Type B pancreatic cell (in vitro differentiated cells): ENCODE measurements around the gene ELOVL5. TPM values are rescaled to one million over a fixed set of nuclear protein-coding genes. Genes with fewer than 3 reads are reported as not detected.

Source experiments
- DNase-seq: peaks from one replicate; pipeline ENCODE4 v3.0.0; 2021; ENCODE audit warnings: mixed read lengths; ENCODE audit not compliant: unreplicated experiment; ENCODE audit errors: extremely low spot score
- H3K27ac Mint-ChIP-seq: 2 replicates; pipeline ENCODE4 v1.8.0; 2021; ENCODE audit warnings: mild to moderate bottlenecking, mixed read lengths
- H3K27me3 Mint-ChIP-seq: 2 replicates; pipeline ENCODE4 v1.8.0; 2021; ENCODE audit warnings: mixed read lengths
- H3K36me3 Mint-ChIP-seq: 2 replicates; pipeline ENCODE4 v1.8.0; 2021; ENCODE audit warnings: mixed read lengths
- H3K4me1 Mint-ChIP-seq: one replicate; pipeline ENCODE4 v1.8.0; 2021; ENCODE audit warnings: mixed read lengths; ENCODE audit not compliant: unreplicated experiment
- H3K4me3 Mint-ChIP-seq: 2 replicates; pipeline ENCODE4 v1.8.0; 2021; ENCODE audit warnings: mild to moderate bottlenecking, mixed read lengths
- H3K9me3 Mint-ChIP-seq: 2 replicates; pipeline ENCODE4 v1.8.0; 2021; ENCODE audit warnings: mixed read lengths
- total RNA-seq: library from RNA; stranded (reverse); gene quantifications from 2 replicates; pipeline ENCODE4 v1.2.1, GENCODE V29; 2021; ENCODE audit warnings: low replicate concordance
- TF ChIP-seq, protein P1 (sequence below): fragments of 200-600 bp; sonication (generic); conservative IDR thresholded peaks from 2 replicates; pipeline ENCODE4 v1.5.0; 2021; ENCODE audit warnings: antibody characterized with exemption, mild to moderate bottlenecking

Gene ELOVL5
- total RNA-seq, 1 donor from 2014 or later, result 103 TPM

DNA sequence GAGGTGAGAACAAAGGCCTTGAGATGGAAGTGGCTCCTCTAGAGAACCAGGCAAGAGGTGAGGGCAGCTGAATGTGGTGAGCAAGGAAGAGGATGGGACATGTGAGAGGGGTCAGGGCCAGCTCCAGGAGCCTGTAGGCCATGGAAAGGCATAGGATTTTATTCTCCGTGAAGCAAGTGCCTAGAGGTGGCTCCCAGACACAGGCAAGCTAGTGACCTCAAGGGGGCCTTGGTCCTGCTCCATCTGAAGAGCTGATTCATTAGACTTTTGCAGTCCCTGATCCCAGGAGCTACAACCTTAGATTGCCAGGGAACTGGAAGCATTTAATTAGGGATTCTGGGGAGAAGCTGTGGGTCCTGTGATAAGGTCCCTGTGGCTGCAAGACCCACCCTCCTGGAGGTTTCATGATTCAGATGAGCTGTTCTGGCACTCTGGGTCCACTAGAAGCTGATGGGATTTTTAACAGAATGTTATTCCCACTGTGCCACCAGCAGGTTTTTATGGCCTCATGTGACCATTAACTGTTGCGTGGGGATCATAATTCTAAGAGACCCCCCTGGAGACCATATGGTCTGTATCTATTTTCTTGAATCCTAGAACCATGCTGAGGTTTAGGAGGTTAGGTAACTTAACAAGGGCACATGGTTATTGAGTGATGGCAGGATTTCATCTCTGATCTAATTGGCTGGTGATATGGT is 90.5 kb downstream of the ELOVL5 start:
- H3K4me1 Mint-ChIP-seq, result peaks cover 4% of the 10 kb centered on the region
- H3K27ac Mint-ChIP-seq, result no peak overlapping the region
- H3K36me3 Mint-ChIP-seq, result peaks cover 41% of the 10 kb centered on the region
- TF ChIP-seq, protein P1, sequence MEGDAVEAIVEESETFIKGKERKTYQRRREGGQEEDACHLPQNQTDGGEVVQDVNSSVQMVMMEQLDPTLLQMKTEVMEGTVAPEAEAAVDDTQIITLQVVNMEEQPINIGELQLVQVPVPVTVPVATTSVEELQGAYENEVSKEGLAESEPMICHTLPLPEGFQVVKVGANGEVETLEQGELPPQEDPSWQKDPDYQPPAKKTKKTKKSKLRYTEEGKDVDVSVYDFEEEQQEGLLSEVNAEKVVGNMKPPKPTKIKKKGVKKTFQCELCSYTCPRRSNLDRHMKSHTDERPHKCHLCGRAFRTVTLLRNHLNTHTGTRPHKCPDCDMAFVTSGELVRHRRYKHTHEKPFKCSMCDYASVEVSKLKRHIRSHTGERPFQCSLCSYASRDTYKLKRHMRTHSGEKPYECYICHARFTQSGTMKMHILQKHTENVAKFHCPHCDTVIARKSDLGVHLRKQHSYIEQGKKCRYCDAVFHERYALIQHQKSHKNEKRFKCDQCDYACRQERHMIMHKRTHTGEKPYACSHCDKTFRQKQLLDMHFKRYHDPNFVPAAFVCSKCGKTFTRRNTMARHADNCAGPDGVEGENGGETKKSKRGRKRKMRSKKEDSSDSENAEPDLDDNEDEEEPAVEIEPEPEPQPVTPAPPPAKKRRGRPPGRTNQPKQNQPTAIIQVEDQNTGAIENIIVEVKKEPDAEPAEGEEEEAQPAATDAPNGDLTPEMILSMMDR, result no peak
- H3K9me3 Mint-ChIP-seq, result no peaks in the 10 kb centered on the region
- no peak overlapping the region for H3K4me3 Mint-ChIP-seq
- no peak for DNase-seq
- no peaks in the 10 kb centered on the region for H3K27me3 Mint-ChIP-seq

DNA sequence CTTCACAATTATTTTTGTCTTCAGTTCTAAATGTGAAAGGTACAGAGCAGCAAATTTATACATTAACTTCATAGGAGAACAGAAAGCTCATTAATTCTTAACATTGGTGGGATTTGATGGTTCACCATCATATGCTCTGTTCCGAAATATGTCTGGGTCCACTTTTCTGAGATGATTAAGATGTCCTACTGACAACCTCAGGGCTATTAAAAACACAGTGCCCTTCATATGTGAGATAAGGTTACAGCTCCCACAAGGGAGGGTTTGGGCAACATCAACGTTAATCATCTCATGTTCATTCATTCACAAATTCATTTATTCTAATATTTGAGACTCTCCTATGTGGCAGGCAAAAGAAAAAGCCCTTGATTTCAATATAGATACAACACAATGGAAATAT is 91.2 kb downstream of the ELOVL5 start:
- no peak for DNase-seq
- H3K4me1 Mint-ChIP-seq, result peaks cover 4% of the 10 kb centered on the region
- H3K36me3 Mint-ChIP-seq, result peaks cover 41% of the 10 kb centered on the region
- TF ChIP-seq, protein P1, result no peak
- no peak overlapping the region for H3K4me3 Mint-ChIP-seq
- no peaks in the 10 kb centered on the region for H3K9me3 Mint-ChIP-seq
- H3K27ac Mint-ChIP-seq, result no peak overlapping the region
- no peaks in the 10 kb centered on the region for H3K27me3 Mint-ChIP-seq

DNA sequence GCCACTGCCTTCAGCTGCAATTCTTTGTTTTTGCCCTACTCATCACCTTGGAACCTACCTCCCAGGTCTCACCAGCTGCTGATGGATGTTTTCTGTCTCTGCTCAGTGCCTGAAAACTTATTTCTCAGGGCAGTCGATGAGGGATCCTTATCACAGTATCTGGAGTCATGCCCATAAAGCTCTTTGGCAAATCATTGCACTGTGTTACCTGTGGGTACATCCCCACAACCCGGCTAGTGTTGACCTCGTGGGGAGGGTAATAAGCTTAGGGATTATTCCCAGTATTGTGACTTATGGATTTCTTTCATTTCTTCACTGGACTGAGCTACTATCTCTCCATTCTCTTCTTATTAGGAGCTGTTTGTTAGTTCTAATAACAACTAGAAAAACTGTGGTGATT is 91.7 kb downstream of the ELOVL5 start:
- DNase-seq, result no peak
- no peaks in the 10 kb centered on the region for H3K27me3 Mint-ChIP-seq

DNA sequence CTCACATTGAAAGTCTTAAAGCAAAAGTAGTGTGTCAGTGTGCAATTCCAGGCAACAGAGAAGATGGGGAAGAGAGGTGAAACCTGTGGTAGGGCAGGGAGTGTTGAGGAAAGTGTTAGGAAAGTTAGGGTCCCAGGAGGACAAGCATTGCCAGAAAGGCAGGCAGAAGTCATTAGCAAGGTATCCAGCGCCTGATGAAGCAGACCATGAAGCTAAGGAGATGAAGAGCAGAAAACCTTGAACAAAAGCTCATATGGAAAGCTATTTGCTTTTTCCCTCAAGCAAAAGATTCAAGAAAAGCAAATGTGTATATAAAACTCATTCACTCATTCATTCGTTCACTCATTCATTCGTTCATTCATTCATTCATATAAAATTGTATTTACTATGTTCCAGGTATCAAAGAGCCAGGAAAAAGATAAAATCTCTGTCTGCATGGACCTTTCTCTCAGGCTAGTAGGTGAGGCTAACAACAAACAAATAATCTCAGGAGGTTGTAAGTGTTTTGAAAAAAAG is 96.5 kb downstream of the ELOVL5 start:
- Mint-ChIP-seq H3K27ac (no peak overlapping the region), H3K4me3 (no peak overlapping the region), H3K36me3 (peaks cover 5% of the 10 kb centered on the region), H3K27me3 (no peaks in the 10 kb centered on the region), H3K4me1 (peaks cover 5% of the 10 kb centered on the region), H3K9me3 (no peaks in the 10 kb centered on the region)
- TF ChIP-seq, protein P1, result no peak
- DNase-seq, result no peak

More for the DNA sequence above, 91.7 kb downstream of the ELOVL5 start:
- Mint-ChIP-seq H3K27ac (no peak overlapping the region), H3K4me1 (peaks cover 4% of the 10 kb centered on the region), H3K36me3 (peaks cover 37% of the 10 kb centered on the region), H3K4me3 (no peak overlapping the region), H3K9me3 (no peaks in the 10 kb centered on the region)
- TF ChIP-seq, protein P1, result no peak

DNA sequence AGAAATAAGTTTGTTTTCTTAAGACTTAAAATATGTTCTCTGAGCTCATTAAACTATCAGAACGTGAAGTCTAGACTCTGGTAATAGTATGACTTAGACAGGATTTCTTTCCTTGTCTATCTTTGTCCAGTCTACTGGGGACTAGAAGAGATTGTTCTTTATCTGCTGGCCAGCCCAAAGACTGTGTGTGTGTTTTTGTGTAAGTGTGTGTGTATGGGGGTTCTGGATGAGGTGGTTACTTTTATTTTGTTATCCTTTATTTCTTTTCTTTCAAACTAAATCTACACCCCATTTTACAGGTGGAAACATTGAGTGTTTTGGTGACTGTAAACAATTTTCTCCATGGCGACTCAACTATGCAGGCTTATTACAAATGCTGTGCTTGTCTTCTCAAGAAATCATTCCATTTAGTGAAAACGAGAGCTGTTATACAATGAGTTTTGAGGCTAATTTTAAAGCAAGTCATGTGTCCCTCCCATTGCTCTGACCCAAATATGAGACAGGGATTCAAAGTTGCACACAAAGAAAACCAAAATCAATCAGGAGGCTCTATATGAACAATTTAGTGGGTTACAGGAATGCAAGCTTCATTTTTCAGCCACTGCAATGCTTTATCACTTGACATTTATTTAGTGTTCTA is 97.6 kb downstream of the ELOVL5 start:
- no peak overlapping the region for H3K27ac Mint-ChIP-seq
- DNase-seq, result no peak
- H3K27me3 Mint-ChIP-seq, result no peaks in the 10 kb centered on the region
- H3K9me3 Mint-ChIP-seq, result no peaks in the 10 kb centered on the region
- peaks cover 5% of the 10 kb centered on the region for H3K4me1 Mint-ChIP-seq
- H3K4me3 Mint-ChIP-seq, result no peak overlapping the region
- no peaks in the 10 kb centered on the region for H3K36me3 Mint-ChIP-seq
- TF ChIP-seq, protein P1, result no peak
